Trophoblast cell (in vitro differentiated cells and primary cell): ENCODE measurements around the gene B3GALT5.
A peak's percentile ranks its signal among the peaks of the same experiment; 100 is the strongest.

ENCODE experiments used
- DNase-seq, 2 donors: peaks; one replicate each; pipeline ENCODE4 v3.0.0-alpha.2; 2016
- H2AFZ ChIP-seq: 2 replicates; pipeline ENCODE4 v1.6.1; 2013; ENCODE audit warnings: low read length, moderate library complexity, mild to moderate bottlenecking; ENCODE audit not compliant: insufficient read depth, poor library complexity
- H2AK5ac ChIP-seq: 2 replicates; pipeline ENCODE4 v1.6.1; 2013; ENCODE audit warnings: mild to moderate bottlenecking, low read length
- H2BK120ac ChIP-seq: 2 replicates; pipeline ENCODE4 v1.6.1; 2013; ENCODE audit warnings: low read length, mild to moderate bottlenecking, moderate library complexity; ENCODE audit not compliant: insufficient read depth, poor library complexity
- H2BK12ac ChIP-seq: 2 replicates; pipeline ENCODE4 v1.6.1; 2013; ENCODE audit warnings: mild to moderate bottlenecking, low read length, moderate library complexity
- H2BK5ac ChIP-seq: 2 replicates; pipeline ENCODE4 v1.6.1; 2013; ENCODE audit warnings: low read length, low read depth, moderate library complexity, mild to moderate bottlenecking; ENCODE audit not compliant: poor library complexity
- H3K14ac ChIP-seq: 2 replicates; pipeline ENCODE4 v1.6.1; 2013; ENCODE audit warnings: mild to moderate bottlenecking, low read length
- H3K18ac ChIP-seq: 2 replicates; pipeline ENCODE4 v1.6.1; 2013; ENCODE audit warnings: mild to moderate bottlenecking, low read length
- H3K23ac ChIP-seq: 2 replicates; pipeline ENCODE4 v1.6.1; 2013; ENCODE audit warnings: low read length
- H3K27ac ChIP-seq: 2 replicates; pipeline ENCODE4 v1.5.1; 2013; ENCODE audit warnings: low read depth, mild to moderate bottlenecking, inconsistent platforms, low read length, moderate library complexity
- H3K27me3 ChIP-seq: 2 replicates; pipeline ENCODE4 v1.6.1; 2013; ENCODE audit warnings: inconsistent platforms, mild to moderate bottlenecking, low read length, moderate library complexity; ENCODE audit not compliant: insufficient read depth
- H3K36me3 ChIP-seq, 2 experiments: 1 replicate in 1 of 2; 2 replicates in 1 of 2; pipeline ENCODE4 v1.6.1; 2013; ENCODE audit warnings: low read length in 2 of 2, mild to moderate bottlenecking in 2 of 2, moderate library complexity in 1 of 2; ENCODE audit not compliant: insufficient read depth in 2 of 2, control insufficient read depth in 1 of 2
- H3K4ac ChIP-seq: 2 replicates; pipeline ENCODE4 v1.6.1; 2013; ENCODE audit warnings: low read depth, mild to moderate bottlenecking, low read length, moderate library complexity
- H3K4me1 ChIP-seq, 2 experiments: 1 replicate in 1 of 2; 2 replicates in 1 of 2; pipeline ENCODE4 v1.6.1; 2013; ENCODE audit warnings: low read length in 2 of 2, mild to moderate bottlenecking in 2 of 2, moderate library complexity in 1 of 2; ENCODE audit not compliant: insufficient read depth in 2 of 2, control insufficient read depth in 1 of 2
- H3K4me2 ChIP-seq: 2 replicates; pipeline ENCODE4 v1.6.1; 2013; ENCODE audit warnings: inconsistent platforms, mild to moderate bottlenecking, low read length, moderate library complexity
- H3K4me3 ChIP-seq: 2 replicates; pipeline ENCODE4 v1.5.1; 2013; ENCODE audit warnings: mild to moderate bottlenecking, low read depth, low read length, inconsistent platforms
- H3K79me1 ChIP-seq: one replicate; pipeline ENCODE4 v1.6.1; 2013; ENCODE audit warnings: low read length
- H3K79me2 ChIP-seq: 2 replicates; pipeline ENCODE4 v1.6.1; 2013; ENCODE audit warnings: low read length, mild to moderate bottlenecking; ENCODE audit not compliant: control insufficient read depth, insufficient read depth, poor library complexity
- H3K9ac ChIP-seq: 2 replicates; pipeline ENCODE4 v1.6.1; 2013; ENCODE audit warnings: mild to moderate bottlenecking, low read length
- H3K9me3 ChIP-seq: 2 replicates; pipeline ENCODE4 v1.6.1; 2013; ENCODE audit warnings: low read depth, mild to moderate bottlenecking, control low read depth, inconsistent platforms, low read length; ENCODE audit not compliant: insufficient read depth
- H4K12ac ChIP-seq: 2 replicates; pipeline ENCODE4 v1.6.1; 2013; ENCODE audit warnings: low read depth, mild to moderate bottlenecking, low read length, moderate library complexity
- H4K8ac ChIP-seq: 2 replicates; pipeline ENCODE4 v1.6.1; 2013; ENCODE audit warnings: low read depth, mild to moderate bottlenecking, low read length, moderate library complexity
- H4K91ac ChIP-seq: one replicate; pipeline ENCODE4 v1.6.1; 2013; ENCODE audit warnings: low read depth, mild to moderate bottlenecking, low read length, moderate library complexity
- WGBS: extraction: QIAGEN DNeasy Blood & Tissue Kit; methylation state at CpG from one replicate; pipeline ENCODE4 v1.1.7; 2013; ENCODE audit warnings: missing lambda C conversion rate; ENCODE audit not compliant: insufficient read length, insufficient coverage; ENCODE audit errors: extremely low coverage; 5-methylcytosine and 5-hydroxymethylcytosine counted together

B3GALT5 gene

DNA sequence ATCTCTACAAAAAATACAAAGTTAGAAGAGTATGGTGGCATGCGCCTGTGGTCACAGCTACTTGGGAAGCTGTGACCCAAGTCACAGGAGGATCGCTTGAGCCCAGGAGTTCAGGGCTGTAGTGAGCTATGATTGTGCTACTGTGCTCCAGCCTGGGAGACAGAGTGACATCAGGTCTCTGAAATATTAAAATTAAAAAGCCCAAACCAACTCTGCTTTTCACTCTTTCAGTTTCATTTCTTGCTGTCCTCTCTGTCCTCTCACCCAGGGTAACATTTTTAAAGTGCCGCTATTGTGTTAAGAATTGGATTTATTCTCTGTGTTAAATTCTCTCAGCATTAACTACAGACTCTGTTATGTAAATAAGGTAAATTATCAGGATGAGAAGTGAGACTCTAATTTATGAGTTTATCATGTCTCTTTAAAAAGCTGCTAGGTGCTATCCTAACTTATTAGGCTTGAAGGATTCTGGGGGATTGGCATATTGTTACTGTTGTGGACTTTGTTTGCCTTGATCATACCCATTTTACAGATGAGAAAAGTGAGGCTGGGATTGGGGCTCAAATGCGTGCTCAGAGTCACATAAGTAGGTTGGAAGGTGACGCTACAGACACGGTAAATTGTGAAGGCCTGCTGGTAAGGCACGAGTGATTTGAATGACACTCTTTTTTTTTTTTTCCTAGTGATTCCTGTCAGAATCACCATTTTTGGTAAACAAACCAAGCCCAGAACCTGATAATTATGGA lies 46.5 kb downstream of the B3GALT5 start:
- H3K18ac ChIP-seq = peak overlapping the region; percentile 37
- H2AFZ ChIP-seq = no peak overlapping the region
- no peak overlapping the region for H3K4me3 ChIP-seq
- H3K23ac ChIP-seq = no peak overlapping the region
- peak overlapping the region; percentile 47 for H2AK5ac ChIP-seq
- peak overlapping the region; percentile 52 for H2BK120ac ChIP-seq
- H3K9ac ChIP-seq = no peak overlapping the region
- peak overlapping the region; percentile 83 for H2BK12ac ChIP-seq
- peaks cover 0 to 3% of the 10 kb centered on the region in 2 experiments for H3K36me3 ChIP-seq
- H3K14ac ChIP-seq = no peak overlapping the region
- no peak for DNase-seq
- peak overlapping the region; percentile 22 for H2BK5ac ChIP-seq
- no peak overlapping the region for H3K4ac ChIP-seq
- H3K9me3 ChIP-seq = peaks cover 2% of the 10 kb centered on the region
- peaks cover 28 to 42% of the 10 kb centered on the region in 2 experiments for H3K4me1 ChIP-seq
- H3K4me2 ChIP-seq = no peak overlapping the region
- H3K27me3 ChIP-seq = no peaks in the 10 kb centered on the region
- peaks cover 44% of the 10 kb centered on the region for H3K79me1 ChIP-seq
- H3K79me2 ChIP-seq = peaks cover 3% of the 10 kb centered on the region
- H4K8ac ChIP-seq = no peak overlapping the region
- WGBS = no CpG with 5 or more reads among the region's 7 CpGs
- peak overlapping the region; percentile 93 for H3K27ac ChIP-seq
- H4K12ac ChIP-seq = no peak overlapping the region
- H4K91ac ChIP-seq = peak overlapping the region; percentile 66

DNA sequence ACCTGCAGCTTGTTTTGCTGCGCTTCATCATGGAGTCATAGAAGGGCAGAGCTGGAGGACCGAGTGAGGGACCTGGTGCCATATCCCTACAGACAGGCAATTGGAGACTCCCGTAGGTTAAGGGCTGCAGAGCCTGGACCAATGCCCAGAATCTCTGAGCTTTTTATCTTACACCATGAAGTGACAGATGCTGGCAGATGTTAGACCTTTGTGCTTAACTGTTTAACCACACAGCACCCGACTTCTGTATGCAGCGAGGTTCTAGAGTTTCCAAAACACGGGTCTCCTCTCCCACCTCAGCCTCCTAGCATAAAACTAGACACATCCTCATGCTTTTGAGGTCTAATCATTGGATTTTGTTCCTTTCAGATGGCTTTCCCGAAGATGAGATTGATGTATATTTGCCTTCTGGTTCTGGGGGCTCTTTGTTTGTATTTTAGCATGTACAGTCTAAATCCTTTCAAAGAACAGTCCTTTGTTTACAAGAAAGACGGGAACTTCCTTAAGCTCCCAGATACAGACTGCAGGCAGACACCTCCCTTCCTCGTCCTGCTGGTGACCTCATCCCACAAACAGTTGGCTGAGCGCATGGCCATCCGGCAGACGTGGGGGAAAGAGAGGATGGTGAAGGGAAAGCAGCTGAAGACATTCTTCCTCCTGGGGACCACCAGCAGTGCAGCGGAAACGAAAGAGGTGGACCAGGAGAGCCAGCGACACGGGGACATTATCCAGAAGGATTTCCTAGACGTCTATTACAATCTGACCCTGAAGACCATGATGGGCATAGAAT lies 47.6 kb downstream of the B3GALT5 start:
- peak overlapping the region; percentile 95 for H4K91ac ChIP-seq
- peak overlapping the region; percentile 24 for H3K4ac ChIP-seq
- peak overlapping the region; percentile 93 for H3K27ac ChIP-seq
- H3K18ac ChIP-seq = peak overlapping the region; percentile 62
- peaks cover 28 to 37% of the 10 kb centered on the region in 2 experiments for H3K4me1 ChIP-seq
- WGBS = no CpG with 5 or more reads among the region's 17 CpGs
- peak overlapping the region; percentile 84 for H2BK5ac ChIP-seq
- peak overlapping the region; percentile 70 for H4K8ac ChIP-seq
- H3K14ac ChIP-seq = peak overlapping the region; percentile 53
- no peak overlapping the region for H3K23ac ChIP-seq
- peak overlapping the region; percentile 94 for H2BK12ac ChIP-seq
- peaks cover 2 to 4% of the 10 kb centered on the region in 2 experiments for H3K36me3 ChIP-seq
- peak overlapping the region; percentile 24 for H4K12ac ChIP-seq
- H2AFZ ChIP-seq = no peak overlapping the region
- peak in 1 of 2 donors; percentile 30 for DNase-seq
- peaks cover 39% of the 10 kb centered on the region for H3K79me1 ChIP-seq
- H3K4me2 ChIP-seq = peak overlapping the region; percentile 22
- H3K79me2 ChIP-seq = peaks cover 3% of the 10 kb centered on the region
- H3K4me3 ChIP-seq = no peak overlapping the region
- H3K9ac ChIP-seq = no peak overlapping the region
- H3K9me3 ChIP-seq = peaks cover 2% of the 10 kb centered on the region
- no peaks in the 10 kb centered on the region for H3K27me3 ChIP-seq
- H2BK120ac ChIP-seq = peak overlapping the region; percentile 84
- peak overlapping the region; percentile 57 for H2AK5ac ChIP-seq

DNA sequence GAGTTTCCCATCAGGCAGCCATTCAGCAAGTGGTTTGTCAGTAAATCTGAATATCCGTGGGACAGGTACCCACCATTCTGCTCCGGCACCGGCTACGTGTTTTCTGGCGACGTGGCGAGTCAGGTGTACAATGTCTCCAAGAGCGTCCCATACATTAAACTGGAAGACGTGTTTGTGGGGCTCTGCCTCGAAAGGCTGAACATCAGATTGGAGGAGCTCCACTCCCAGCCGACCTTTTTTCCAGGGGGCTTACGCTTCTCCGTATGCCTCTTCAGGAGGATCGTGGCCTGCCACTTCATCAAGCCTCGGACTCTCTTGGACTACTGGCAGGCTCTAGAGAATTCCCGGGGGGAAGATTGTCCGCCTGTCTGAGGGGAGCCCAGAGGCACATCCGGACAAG lies 48.4 kb downstream of the B3GALT5 start:
- no peak for DNase-seq
- Histone ChIP-seq H4K91ac (peak overlapping the region; percentile 84), H4K12ac (peak overlapping the region; percentile 4), H3K9ac (no peak overlapping the region), H3K27me3 (no peaks in the 10 kb centered on the region), H2BK12ac (peak overlapping the region; percentile 64), H3K36me3 (peaks cover 2 to 5% of the 10 kb centered on the region in 2 experiments), H2AK5ac (no peak overlapping the region), H4K8ac (peak overlapping the region; percentile 41), H3K79me1 (peaks cover 34% of the 10 kb centered on the region), H3K4ac (peak overlapping the region; percentile 30), H3K79me2 (peaks cover 3% of the 10 kb centered on the region), H3K27ac (peak overlapping the region; percentile 65), H3K23ac (no peak overlapping the region), H2AFZ (no peak overlapping the region), H3K14ac (peak overlapping the region; percentile 56), H3K4me1 (peaks cover 22 to 31% of the 10 kb centered on the region in 2 experiments), H2BK120ac (peak overlapping the region; percentile 76), H3K18ac (peak overlapping the region; percentile 22), H3K4me2 (no peak overlapping the region), H3K9me3 (peaks cover 2% of the 10 kb centered on the region), H2BK5ac (peak overlapping the region; percentile 55), H3K4me3 (no peak overlapping the region)
- WGBS = no CpG with 5 or more reads among the region's 18 CpGs

DNA sequence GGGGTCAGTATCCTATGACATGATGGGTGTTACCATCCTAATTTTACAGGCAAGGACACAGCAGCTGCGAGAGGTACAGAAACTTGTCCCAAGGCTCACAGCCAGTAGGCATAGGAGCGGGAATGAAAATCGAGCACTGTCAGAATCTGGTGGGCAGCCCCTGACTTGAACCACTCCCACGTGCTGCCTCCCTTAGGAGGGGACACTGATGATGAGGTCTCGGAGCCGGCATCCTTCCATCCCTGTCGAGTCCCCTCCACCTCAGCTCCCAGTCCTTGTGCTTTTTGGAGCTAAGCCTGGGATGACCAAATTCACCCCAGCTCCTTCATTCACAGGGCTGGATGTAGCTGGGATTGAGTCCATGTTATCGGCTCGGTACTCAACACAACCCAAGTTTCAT lies 49.0 kb downstream of the B3GALT5 start:
- Histone ChIP-seq H3K4me3 (no peak overlapping the region), H3K23ac (no peak overlapping the region), H3K4me2 (no peak overlapping the region), H3K4ac (peak overlapping the region; percentile 2), H3K79me2 (peaks cover 2% of the 10 kb centered on the region), H3K14ac (peak overlapping the region; percentile 7), H2AFZ (no peak overlapping the region), H3K18ac (peak overlapping the region; percentile 3), H3K4me1 (peaks cover 17 to 25% of the 10 kb centered on the region in 2 experiments), H3K9ac (no peak overlapping the region), H2BK5ac (peak overlapping the region; percentile 55), H2AK5ac (peak overlapping the region; percentile 11), H3K36me3 (peaks cover 2 to 5% of the 10 kb centered on the region in 2 experiments), H3K27ac (peak overlapping the region; percentile 65), H3K9me3 (no peaks in the 10 kb centered on the region), H4K91ac (peak overlapping the region; percentile 84), H2BK12ac (peak overlapping the region; percentile 64), H4K12ac (no peak overlapping the region), H3K79me1 (peaks cover 29% of the 10 kb centered on the region), H3K27me3 (no peaks in the 10 kb centered on the region), H2BK120ac (peak overlapping the region; percentile 13), H4K8ac (no peak overlapping the region)
- no peak for DNase-seq
- WGBS = no CpG with 5 or more reads among the region's 9 CpGs
